ENCODE measurements around the gene TMEM131L. TPM values are rescaled to one million over a fixed set of nuclear protein-coding genes. Genes with fewer than 3 reads are reported as not detected.

TMEM131L gene
- polyA plus RNA-seq, 3 donors, result 11.2 to 58.3 (median 26.0) TPM

DNA sequence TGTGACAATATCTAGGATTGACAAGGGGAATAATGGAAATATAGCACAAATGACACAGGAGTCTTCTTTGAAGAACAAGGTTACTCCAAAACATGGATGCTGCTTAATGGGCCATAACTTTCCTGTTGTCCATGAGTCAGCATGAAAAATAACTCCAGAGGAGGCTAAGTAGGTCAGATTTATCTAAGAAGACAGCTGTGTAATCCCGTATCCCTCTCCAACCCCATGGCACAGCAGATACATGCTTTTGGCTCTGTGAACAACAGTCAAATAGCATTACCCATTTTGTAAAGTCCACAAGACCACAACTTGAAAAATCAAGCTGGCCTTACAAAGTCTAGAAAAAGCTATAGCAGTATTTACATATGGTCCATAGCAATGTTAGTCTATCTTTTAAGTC, 2.1 kb upstream of the TMEM131L start:
- H3K4me3 ChIP-seq (replicated peaks in 1 of 3; ENCODE audit: low read depth in 2 of 3, low read length in 3 of 3), result no peak overlapping the region
- H3K27me3 Mint-ChIP-seq (ENCODE audit: low read depth in 3 of 3), result peaks cover 1 to 3% (median 3%) of the 10 kb centered on the region in 3 donors
- H2AFZ ChIP-seq (ENCODE audit: insufficient read depth, low read depth, low read length, poor library complexity, severe bottlenecking), result no peak overlapping the region
- H3K36me3 Mint-ChIP-seq, result peaks cover 0 to 3% of the 10 kb centered on the region in 2 donors
- H3K79me2 ChIP-seq (ENCODE audit: insufficient read depth, low read length), result peaks cover 27% of the 10 kb centered on the region
- no peak overlapping the region for H3K4me3 Mint-ChIP-seq
- H3K27ac ChIP-seq (ENCODE audit: low read depth in 1 of 2, low read length in 2 of 2), result no peak overlapping the region
- TF ChIP-seq, protein P1, sequence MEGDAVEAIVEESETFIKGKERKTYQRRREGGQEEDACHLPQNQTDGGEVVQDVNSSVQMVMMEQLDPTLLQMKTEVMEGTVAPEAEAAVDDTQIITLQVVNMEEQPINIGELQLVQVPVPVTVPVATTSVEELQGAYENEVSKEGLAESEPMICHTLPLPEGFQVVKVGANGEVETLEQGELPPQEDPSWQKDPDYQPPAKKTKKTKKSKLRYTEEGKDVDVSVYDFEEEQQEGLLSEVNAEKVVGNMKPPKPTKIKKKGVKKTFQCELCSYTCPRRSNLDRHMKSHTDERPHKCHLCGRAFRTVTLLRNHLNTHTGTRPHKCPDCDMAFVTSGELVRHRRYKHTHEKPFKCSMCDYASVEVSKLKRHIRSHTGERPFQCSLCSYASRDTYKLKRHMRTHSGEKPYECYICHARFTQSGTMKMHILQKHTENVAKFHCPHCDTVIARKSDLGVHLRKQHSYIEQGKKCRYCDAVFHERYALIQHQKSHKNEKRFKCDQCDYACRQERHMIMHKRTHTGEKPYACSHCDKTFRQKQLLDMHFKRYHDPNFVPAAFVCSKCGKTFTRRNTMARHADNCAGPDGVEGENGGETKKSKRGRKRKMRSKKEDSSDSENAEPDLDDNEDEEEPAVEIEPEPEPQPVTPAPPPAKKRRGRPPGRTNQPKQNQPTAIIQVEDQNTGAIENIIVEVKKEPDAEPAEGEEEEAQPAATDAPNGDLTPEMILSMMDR (IDR thresholded peaks at IDR 0.05), result no peak
- no peaks in the 10 kb centered on the region for H3K36me3 ChIP-seq (replicated peaks in 1 of 2; ENCODE audit: control insufficient read depth in 1 of 2, insufficient read depth in 2 of 2, low read length in 2 of 2)
- H3K4me1 ChIP-seq (ENCODE audit: control insufficient read depth in 1 of 2, insufficient read depth in 2 of 2, low read length in 2 of 2), result peaks cover 26 to 41% of the 10 kb centered on the region in 2 donors
- H4K20me1 ChIP-seq (ENCODE audit: insufficient read depth, low read length), result peaks cover 27% of the 10 kb centered on the region
- intact Hi-C loops (cut with micrococcal nuclease), result no loop called here
- no peak overlapping the region for H3K9ac ChIP-seq (ENCODE audit: insufficient read depth, low read length, poor library complexity, severe bottlenecking)
- no peaks in the 10 kb centered on the region for H3K27me3 ChIP-seq (ENCODE audit: control insufficient read depth in 2 of 2, insufficient read depth in 2 of 2, low read length in 2 of 2)
- H3K4me2 ChIP-seq (replicated peaks; ENCODE audit: extremely low read depth, low read length, poor library complexity, severe bottlenecking), result no peak overlapping the region
- H3K27ac Mint-ChIP-seq, result peak overlapping the region in 1 of 7 donors; percentile 30
- peaks cover 34% of the 10 kb centered on the region for H3K4me1 Mint-ChIP-seq
- H3K9me3 ChIP-seq (replicated peaks in 1 of 2; ENCODE audit: control insufficient read depth in 1 of 2, insufficient read depth in 1 of 2, low read length in 2 of 2), result no peaks in the 10 kb centered on the region
- 50% methylated on average over 1 of the region's 1 CpG for WGBS (ENCODE audit: insufficient coverage)
- peaks cover 0 to 2% (median 0%) of the 10 kb centered on the region in 7 donors for H3K9me3 Mint-ChIP-seq
- DNase-seq, result no peak

DNA sequence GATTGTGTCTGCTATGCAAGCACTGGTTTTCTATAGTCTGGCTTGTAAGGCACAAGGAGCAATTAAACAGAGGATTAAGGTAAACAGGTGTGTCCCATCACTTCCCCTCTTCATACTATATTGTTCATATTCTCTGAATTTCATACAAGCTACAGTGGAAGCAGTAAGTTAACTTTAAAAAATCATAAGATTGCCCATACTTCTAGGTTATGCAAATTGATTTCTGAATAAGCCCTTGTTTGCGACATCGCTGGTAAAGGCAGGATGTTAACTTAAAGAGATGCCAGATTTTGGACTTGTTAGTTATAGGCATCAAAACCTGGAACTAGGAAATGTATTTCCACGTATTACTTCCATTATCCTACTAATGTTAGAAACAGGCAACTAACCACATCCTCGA, 1.0 kb upstream of the TMEM131L start:
- Histone ChIP-seq H3K4me1 (ENCODE audit: control insufficient read depth in 1 of 2, insufficient read depth in 2 of 2, low read length in 2 of 2) (peaks cover 31 to 48% of the 10 kb centered on the region in 2 donors), H4K20me1 (ENCODE audit: insufficient read depth, low read length) (peaks cover 37% of the 10 kb centered on the region), H3K9me3 (replicated peaks in 1 of 2; ENCODE audit: control insufficient read depth in 1 of 2, insufficient read depth in 1 of 2, low read length in 2 of 2) (no peaks in the 10 kb centered on the region), H3K27ac (ENCODE audit: low read depth in 1 of 2, low read length in 2 of 2) (peak overlapping the region in 1 of 2 donors; percentile 59), H3K79me2 (ENCODE audit: insufficient read depth, low read length) (peaks cover 38% of the 10 kb centered on the region), H3K4me2 (replicated peaks; ENCODE audit: extremely low read depth, low read length, poor library complexity, severe bottlenecking) (peak overlapping the region; percentile 96), H3K27me3 (ENCODE audit: control insufficient read depth in 2 of 2, insufficient read depth in 2 of 2, low read length in 2 of 2) (no peaks in the 10 kb centered on the region), H3K36me3 (replicated peaks in 1 of 2; ENCODE audit: control insufficient read depth in 1 of 2, insufficient read depth in 2 of 2, low read length in 2 of 2) (peaks cover 0 to 3% of the 10 kb centered on the region in 2 donors), H3K4me3 (replicated peaks in 1 of 3; ENCODE audit: low read depth in 2 of 3, low read length in 3 of 3) (peak overlapping the region; percentile 58 to 98 (median 80)), H3K9ac (ENCODE audit: insufficient read depth, low read length, poor library complexity, severe bottlenecking) (no peak overlapping the region), H2AFZ (ENCODE audit: insufficient read depth, low read depth, low read length, poor library complexity, severe bottlenecking) (peak overlapping the region; percentile 88)
- TF ChIP-seq, protein P1 (IDR thresholded peaks at IDR 0.05), result no peak
- H3K4me1 Mint-ChIP-seq, result peaks cover 42% of the 10 kb centered on the region
- no CpG with 5 or more reads among the region's 4 CpGs for WGBS (ENCODE audit: insufficient coverage)
- peaks cover 6 to 9% of the 10 kb centered on the region in 2 donors for H3K36me3 Mint-ChIP-seq
- H3K27me3 Mint-ChIP-seq (ENCODE audit: low read depth in 3 of 3), result peaks cover 0 to 3% (median 3%) of the 10 kb centered on the region in 3 donors
- H3K9me3 Mint-ChIP-seq, result peaks cover 0 to 2% (median 0%) of the 10 kb centered on the region in 7 donors
- H3K4me3 Mint-ChIP-seq, result peak overlapping the region; percentile 85 to 94
- intact Hi-C loops (cut with micrococcal nuclease), result loop anchor here in 1 of 2 donors (5.0 kb wide), 1 partner anchor 33 kb away; no protein-coding TSS in a partner anchor
- peak overlapping the region in 4 of 7 donors; percentile 45 to 91 (median 62) for H3K27ac Mint-ChIP-seq
- peak in 2 of 3 donors; percentile 37 to 43 for DNase-seq

Measured in CD14-positive monocyte (primary cell).